Measurements from ENCODE around the gene TPSD1.

TPSD1 gene

DNA sequence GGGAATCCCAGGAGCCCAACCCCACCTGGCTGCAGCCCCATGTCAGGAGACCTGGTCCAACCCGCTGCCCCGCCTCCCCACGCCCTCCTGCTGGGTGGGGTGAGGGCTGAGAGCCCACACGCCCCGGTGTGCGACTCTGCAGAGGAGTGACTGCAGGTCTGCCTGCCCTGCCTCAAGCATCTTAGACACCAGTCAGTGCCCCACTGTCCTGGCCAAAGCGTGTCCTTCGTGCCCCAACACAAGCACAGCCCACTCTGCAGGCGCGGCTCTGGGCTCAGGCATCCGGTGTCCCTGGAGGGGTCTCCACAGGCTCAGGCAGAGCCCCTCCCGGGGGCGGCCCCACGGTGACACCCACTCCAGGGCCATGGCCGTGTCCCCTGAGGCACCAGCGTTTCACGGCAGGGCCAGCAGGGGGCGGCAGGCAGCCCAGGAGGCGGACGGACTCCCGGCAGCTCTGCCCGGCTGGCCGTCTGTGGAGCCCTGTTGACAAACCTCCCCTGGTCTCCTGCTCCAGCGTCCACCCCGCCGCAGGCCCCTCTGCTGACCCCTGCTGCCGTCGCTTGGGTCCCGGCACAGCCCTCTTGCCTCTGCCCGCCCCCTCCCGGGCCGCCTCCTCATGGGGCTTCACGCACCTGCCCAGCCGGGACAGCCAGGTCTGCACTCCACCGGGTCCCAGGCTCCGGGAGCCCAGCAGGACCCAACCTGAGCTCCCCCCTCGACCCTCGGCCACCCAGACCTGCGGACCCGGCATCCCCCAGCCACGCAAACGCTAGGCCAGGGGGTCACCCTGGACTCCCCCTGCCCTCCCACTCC, 45.0 kb downstream of the TPSD1 start:
- TF ChIP-seq POLR2A (IDR thresholded peaks at IDR 0.05; ENCODE audit: low read depth, low read length) (no peak), POLR2AphosphoS5 (IDR thresholded peaks at IDR 0.05; ENCODE audit: low read depth, low read length) (no peak), SPI1 (IDR thresholded peaks at IDR 0.05; ENCODE audit: low read depth, low read length) (no peak), PAX5 (IDR thresholded peaks at IDR 0.05; ENCODE audit: insufficient read depth, low read length, severe bottlenecking) (no peak), POU2F2 (IDR thresholded peaks at IDR 0.05; ENCODE audit: low read depth, low read length) (no peak), TAF1 (IDR thresholded peaks at IDR 0.05; ENCODE audit: low read depth, low read length) (no peak)
- peak; percentile 91 for DNase-seq (ENCODE audit: insufficient read length, low spot score)
- FAIRE-seq: peak; percentile 79

DNA sequence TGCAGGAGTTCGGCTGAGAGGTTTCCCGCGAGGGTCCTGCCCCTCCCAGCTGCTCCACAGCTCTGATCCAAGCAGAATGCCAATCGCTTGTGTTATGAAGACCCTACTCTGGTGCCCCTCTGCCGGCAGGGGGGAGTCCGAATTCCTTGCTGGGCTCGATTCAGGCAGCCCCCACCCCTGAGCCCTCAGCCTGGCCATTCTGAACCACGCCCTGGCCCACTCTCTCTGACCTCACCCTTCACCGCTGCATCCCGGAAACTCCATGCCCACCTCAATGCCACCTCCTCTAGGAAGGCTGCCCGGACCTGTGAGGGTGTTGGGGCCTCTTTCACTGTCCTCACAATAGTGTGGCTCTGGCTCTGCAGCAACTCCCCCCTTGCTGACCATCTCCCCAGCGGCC, 45.7 kb downstream of the TPSD1 start:
- FAIRE-seq (no peak), DNase-seq (ENCODE audit: insufficient read length, low spot score) (no peak)
- TF ChIP-seq PAX5 (IDR thresholded peaks at IDR 0.05; ENCODE audit: insufficient read depth, low read length, severe bottlenecking): no peak
- no peak for TF ChIP-seq POU2F2 (IDR thresholded peaks at IDR 0.05; ENCODE audit: low read depth, low read length)
- TF ChIP-seq POLR2AphosphoS5 (IDR thresholded peaks at IDR 0.05; ENCODE audit: low read depth, low read length): no peak
- no peak for TF ChIP-seq SPI1 (IDR thresholded peaks at IDR 0.05; ENCODE audit: low read depth, low read length)
- TF ChIP-seq POLR2A (IDR thresholded peaks at IDR 0.05; ENCODE audit: low read depth, low read length): no peak
- no peak for TF ChIP-seq TAF1 (IDR thresholded peaks at IDR 0.05; ENCODE audit: low read depth, low read length)

DNA sequence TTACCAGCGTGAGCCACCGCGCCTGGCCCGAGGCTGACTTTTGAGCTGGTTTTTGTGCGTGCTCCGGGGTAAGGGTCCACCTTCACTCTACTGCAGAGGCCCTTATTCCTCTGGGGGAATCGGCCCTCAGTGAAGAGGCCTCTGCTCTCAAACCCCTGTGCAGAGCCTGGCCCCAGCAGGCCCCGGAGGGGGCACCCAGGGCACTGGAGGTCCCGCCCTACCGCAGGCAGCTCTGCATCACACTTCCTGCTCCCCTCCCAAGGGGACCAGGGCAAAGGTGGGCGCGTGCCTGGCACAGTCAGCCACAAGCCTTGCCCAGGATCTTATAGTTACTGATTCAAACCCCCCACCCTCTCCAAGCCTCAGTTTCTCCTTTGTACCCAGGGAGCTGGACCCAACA, 50.0 kb downstream of the TPSD1 start:
- TF ChIP-seq SPI1 (IDR thresholded peaks at IDR 0.05; ENCODE audit: low read depth, low read length): no peak
- no peak for TF ChIP-seq POU2F2 (IDR thresholded peaks at IDR 0.05; ENCODE audit: low read depth, low read length)
- TF ChIP-seq TAF1 (IDR thresholded peaks at IDR 0.05; ENCODE audit: low read depth, low read length): no peak
- no peak for TF ChIP-seq POLR2AphosphoS5 (IDR thresholded peaks at IDR 0.05; ENCODE audit: low read depth, low read length)
- TF ChIP-seq POLR2A (IDR thresholded peaks at IDR 0.05; ENCODE audit: low read depth, low read length): no peak
- no peak for TF ChIP-seq PAX5 (IDR thresholded peaks at IDR 0.05; ENCODE audit: insufficient read depth, low read length, severe bottlenecking)
- DNase-seq (ENCODE audit: insufficient read length, low spot score) (no peak), FAIRE-seq (no peak)

DNA sequence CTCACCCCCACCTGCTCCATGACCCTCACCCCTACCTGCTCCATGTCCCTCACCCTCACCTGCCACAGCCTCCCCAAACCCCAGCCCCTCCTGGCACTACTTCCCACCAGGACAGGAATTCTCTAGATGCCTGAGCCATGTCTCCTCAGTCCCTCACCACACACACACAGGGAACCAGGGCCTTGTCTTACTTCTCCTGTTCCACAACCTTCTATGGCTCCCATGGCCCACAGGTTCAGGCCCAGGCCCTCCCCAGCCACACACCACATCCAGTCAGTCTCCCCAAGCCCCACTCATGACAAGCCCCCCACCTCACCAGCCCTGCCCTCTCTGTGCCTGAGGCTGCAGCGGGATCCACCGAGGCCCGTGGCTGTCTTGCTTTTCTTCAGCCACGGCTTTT, 50.5 kb downstream of the TPSD1 start:
- no peak for FAIRE-seq
- TF ChIP-seq POU2F2 (IDR thresholded peaks at IDR 0.05; ENCODE audit: low read depth, low read length) (no peak), SPI1 (IDR thresholded peaks at IDR 0.05; ENCODE audit: low read depth, low read length) (no peak), POLR2A (IDR thresholded peaks at IDR 0.05; ENCODE audit: low read depth, low read length) (no peak), PAX5 (IDR thresholded peaks at IDR 0.05; ENCODE audit: insufficient read depth, low read length, severe bottlenecking) (no peak), TAF1 (IDR thresholded peaks at IDR 0.05; ENCODE audit: low read depth, low read length) (no peak), POLR2AphosphoS5 (IDR thresholded peaks at IDR 0.05; ENCODE audit: low read depth, low read length) (no peak)
- DNase-seq (ENCODE audit: insufficient read length, low spot score): no peak

DNA sequence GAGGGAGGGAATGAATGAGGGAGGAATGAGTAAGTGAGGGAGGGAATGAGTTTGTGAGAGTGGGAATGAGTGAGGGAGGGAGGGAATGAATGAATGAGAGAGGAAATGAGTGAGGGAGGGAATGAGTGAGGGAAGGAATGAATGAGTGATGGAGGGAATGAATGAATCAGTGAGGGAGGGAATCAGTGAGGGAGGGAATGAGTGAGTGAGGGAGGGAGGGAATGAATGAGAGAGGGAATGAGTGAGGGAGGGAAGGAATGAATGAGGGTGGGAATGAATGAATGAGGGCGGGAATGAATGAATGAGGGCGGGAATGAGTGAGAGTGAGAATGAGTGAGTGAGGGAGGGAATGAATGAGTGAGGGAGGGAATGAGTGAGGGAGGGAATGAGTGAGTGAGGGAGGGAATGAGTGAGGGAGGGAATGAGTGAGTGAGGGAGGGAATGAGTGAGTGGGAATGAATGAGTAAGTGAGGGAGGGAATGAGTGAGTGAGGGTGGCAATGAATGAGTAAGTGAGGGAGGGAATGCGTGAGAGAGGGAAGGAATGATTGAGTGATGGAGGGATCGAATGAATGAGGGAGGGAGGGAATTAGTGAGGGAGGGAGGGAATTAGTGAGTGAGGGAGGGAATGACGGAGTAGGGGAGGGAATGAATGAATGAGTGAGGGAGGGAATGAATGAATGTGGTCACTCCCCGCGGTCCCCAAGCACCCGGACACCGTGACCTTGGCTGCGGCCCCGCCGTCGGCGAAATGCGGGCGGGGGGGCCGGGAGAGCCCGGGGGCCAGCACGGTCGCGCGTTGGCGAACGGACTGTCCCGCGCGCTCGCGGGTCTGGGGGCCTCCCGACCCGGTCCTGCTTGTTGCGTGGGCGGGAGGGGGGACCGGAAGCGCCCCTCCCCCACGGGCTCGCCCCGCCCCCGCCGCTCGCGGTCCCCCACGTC, 52.4 kb downstream of the TPSD1 start:
- TF ChIP-seq PAX5 (IDR thresholded peaks at IDR 0.05; ENCODE audit: insufficient read depth, low read length, severe bottlenecking) (peak; percentile 41), POLR2AphosphoS5 (IDR thresholded peaks at IDR 0.05; ENCODE audit: low read depth, low read length) (no peak)
- FAIRE-seq (peak; percentile 75), DNase-seq (ENCODE audit: insufficient read length, low spot score) (no peak)
